Measurements from ENCODE around the gene PPP1R15B. TPM values are rescaled to one million over a fixed set of nuclear protein-coding genes. Genes with fewer than 3 reads are reported as not detected.

The PPP1R15B gene
- total RNA-seq, 1 experiment from 2014 or later, result 69.3 TPM

DNA sequence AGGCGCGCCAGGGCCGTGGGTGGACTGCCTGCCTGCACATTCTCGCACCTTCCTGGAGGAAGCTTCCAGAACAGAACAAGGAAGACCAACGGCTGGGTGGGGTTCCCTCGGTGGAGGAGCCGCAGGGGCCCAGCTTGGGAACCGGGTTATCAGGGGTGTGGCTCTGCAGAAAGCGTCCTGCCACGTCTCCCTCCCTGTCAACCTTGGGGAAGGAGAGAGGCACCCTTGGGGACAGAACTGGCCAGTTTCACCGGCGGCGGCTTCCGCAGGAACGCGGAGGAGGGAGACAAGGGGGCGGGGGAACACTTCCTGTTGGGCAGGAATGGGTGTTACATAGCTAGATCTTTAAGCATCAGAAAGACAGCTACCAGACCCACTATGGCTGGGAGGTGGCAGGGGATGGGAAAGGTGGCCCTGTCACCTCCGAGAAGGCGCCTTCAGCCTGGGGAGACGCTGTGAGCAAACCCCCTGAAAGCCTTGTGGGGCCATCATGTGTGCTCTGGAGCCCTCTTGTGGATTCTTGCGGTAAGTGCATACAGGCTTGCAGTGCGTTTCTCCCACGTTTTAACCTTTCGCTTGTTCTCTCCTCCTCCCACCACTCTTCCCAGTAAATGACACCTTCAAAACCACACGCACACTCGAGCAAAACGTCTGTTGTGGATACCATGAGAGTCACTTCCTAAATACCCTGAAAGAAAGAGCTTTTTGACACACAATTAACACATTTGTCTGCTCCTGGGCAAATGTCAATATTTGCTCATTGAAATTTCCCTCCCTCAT is 48.1 kb downstream of the PPP1R15B start:
- Histone ChIP-seq H3K9me2 (ENCODE audit: insufficient read depth) (no peaks in the 10 kb centered on the region), H3K4me1 (ENCODE audit: control insufficient read depth in 1 of 2, insufficient read depth in 2 of 2, low read length in 2 of 2) (peaks cover 6 to 20% of the 10 kb centered on the region in 2 experiments; a peak in 3 of 4 replicates), H4K20me1 (ENCODE audit: insufficient read depth) (no peaks in the 10 kb centered on the region), H3K4me3 (replicated peaks in 1 of 2; ENCODE audit: low read depth in 1 of 2, low read length in 2 of 2) (peak overlapping the region; percentile 10 to 26), H3K36me3 (ENCODE audit: control insufficient read depth in 1 of 2, insufficient read depth in 2 of 2, low read length in 2 of 2) (no peaks in the 10 kb centered on the region), H3K4me2 (ENCODE audit: low read length) (peak overlapping the region; percentile 63), H3K9me3 (ENCODE audit: control insufficient read depth in 1 of 2, insufficient read depth in 1 of 2, low read depth in 1 of 2, low read length in 2 of 2) (no peaks in the 10 kb centered on the region), H3K9ac (ENCODE audit: low read length) (peak overlapping the region; percentile 43), H3K27ac (ENCODE audit: low read depth, low read length) (no peak overlapping the region; the same call in 1 of the 2 replicates), H3K27me3 (ENCODE audit: insufficient read depth, low read length) (no peaks in the 10 kb centered on the region), H2AFZ (ENCODE audit: low read depth, low read length, poor library complexity, severe bottlenecking) (no peak overlapping the region), H3K79me2 (ENCODE audit: insufficient read depth, low read length) (no peaks in the 10 kb centered on the region)
- TF ChIP-seq ZFX (IDR thresholded peaks at IDR 0.05) (no peak), CEBPB (IDR thresholded peaks at IDR 0.05; ENCODE audit: low read depth) (no peak), EZH2 (IDR thresholded peaks at IDR 0.05) (no peak), FOSL1 (IDR thresholded peaks at IDR 0.05; ENCODE audit: low read depth) (no peak), RAD21 (IDR thresholded peaks at IDR 0.05; ENCODE audit: low read depth) (peak; percentile 99), ELF1 (IDR thresholded peaks at IDR 0.05; ENCODE audit: borderline replicate concordance, low read depth) (no peak), EGR1 (IDR thresholded peaks at IDR 0.05; ENCODE audit: low read depth) (0 out of 2 replicates have a peak, but pooled peaks have one; percentile 33), POLR2A (IDR thresholded peaks at IDR 0.05; ENCODE audit: borderline replicate concordance, extremely low read depth, insufficient read depth, insufficient read length) (peak; percentile 9)
- TF ChIP-seq, protein P1, sequence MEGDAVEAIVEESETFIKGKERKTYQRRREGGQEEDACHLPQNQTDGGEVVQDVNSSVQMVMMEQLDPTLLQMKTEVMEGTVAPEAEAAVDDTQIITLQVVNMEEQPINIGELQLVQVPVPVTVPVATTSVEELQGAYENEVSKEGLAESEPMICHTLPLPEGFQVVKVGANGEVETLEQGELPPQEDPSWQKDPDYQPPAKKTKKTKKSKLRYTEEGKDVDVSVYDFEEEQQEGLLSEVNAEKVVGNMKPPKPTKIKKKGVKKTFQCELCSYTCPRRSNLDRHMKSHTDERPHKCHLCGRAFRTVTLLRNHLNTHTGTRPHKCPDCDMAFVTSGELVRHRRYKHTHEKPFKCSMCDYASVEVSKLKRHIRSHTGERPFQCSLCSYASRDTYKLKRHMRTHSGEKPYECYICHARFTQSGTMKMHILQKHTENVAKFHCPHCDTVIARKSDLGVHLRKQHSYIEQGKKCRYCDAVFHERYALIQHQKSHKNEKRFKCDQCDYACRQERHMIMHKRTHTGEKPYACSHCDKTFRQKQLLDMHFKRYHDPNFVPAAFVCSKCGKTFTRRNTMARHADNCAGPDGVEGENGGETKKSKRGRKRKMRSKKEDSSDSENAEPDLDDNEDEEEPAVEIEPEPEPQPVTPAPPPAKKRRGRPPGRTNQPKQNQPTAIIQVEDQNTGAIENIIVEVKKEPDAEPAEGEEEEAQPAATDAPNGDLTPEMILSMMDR (IDR thresholded peaks at IDR 0.05 in 2 of 3, conservative IDR thresholded peaks at IDR 0.05 in 1 of 3; ENCODE audit: borderline replicate concordance in 1 of 3, insufficient read depth in 1 of 3, low read depth in 2 of 3, low read length in 2 of 3), result peak; percentile 94 to 96 (median 95)
- CTCF ChIA-PET, result interaction anchor here (0.7 to 6.8 kb wide), 13 partner anchors 10 to 235 kb away, joined by 3 to 51 read pairs (median 6); partner anchors contain the start of gene GOLT1A
- no TSS peak for BruUV-seq (replicated peaks)
- ATAC-seq (peak; percentile 74), DNase-seq (ENCODE audit: low read depth, low spot score) (peak; percentile 54)
- POLR2A ChIA-PET, result interaction anchor here (1.0 kb wide), 1 partner anchor 105 kb away, joined by 3 read pairs; no protein-coding TSS in a partner anchor
- intact Hi-C loops (cut with micrococcal nuclease), result loop anchor here (1.0 kb wide), 4 partner anchors 105 to 502 kb away; partner anchors contain the start of gene SNRPE
- RAD21 ChIA-PET (ENCODE audit: low non-redundant PET in 1 of 2, low total read pairs in 2 of 2, uncharacterized antibody in 2 of 2, unreplicated experiment in 2 of 2), result interaction anchor here (1.3 to 2.9 kb wide), 6 partner anchors 50 to 201 kb away, joined by 3 to 14 read pairs (median 6); partner anchors contain the start of gene GOLT1A (in 2 of the 2)

All from HCT116 (cell line).